ENCODE data around the gene RAPGEF3.

The RAPGEF3 gene

GRCh38 chr12:47786662-47787280 lies 28.1 kb upstream of the RAPGEF3 start:
- no peak overlapping the region for H3K4me3 ChIP-seq (ENCODE audit: low read depth, low read length)
- no peak for TF ChIP-seq CTCF (IDR thresholded peaks at IDR 0.05; ENCODE audit: borderline replicate concordance, insufficient read depth, low read depth, low read length)

- TF ChIP-seq CTCF (IDR thresholded peaks at IDR 0.05; ENCODE audit: borderline replicate concordance, insufficient read depth, low read depth, low read length), result no peak
- H3K4me3 ChIP-seq (ENCODE audit: low read depth, low read length), result no peak overlapping the region
Observed at GRCh38 chr12:47785887-47786661, 27.4 kb upstream of the RAPGEF3 start.

- no peak overlapping the region for H3K4me3 ChIP-seq (ENCODE audit: low read depth, low read length)
- no peak for TF ChIP-seq CTCF (IDR thresholded peaks at IDR 0.05; ENCODE audit: borderline replicate concordance, insufficient read depth, low read depth, low read length)
Observed at GRCh38 chr12:47785036-47785886, 26.6 kb upstream of the RAPGEF3 start.

- no peak for TF ChIP-seq CTCF (IDR thresholded peaks at IDR 0.05; ENCODE audit: borderline replicate concordance, insufficient read depth, low read depth, low read length)
- no peak overlapping the region for H3K4me3 ChIP-seq (ENCODE audit: low read depth, low read length)
Observed at GRCh38 chr12:47783821-47784819, 25.4 kb upstream of the RAPGEF3 start.

GRCh38 chr12:47783024-47783755 lies 24.5 kb upstream of the RAPGEF3 start:
- TF ChIP-seq CTCF (IDR thresholded peaks at IDR 0.05; ENCODE audit: borderline replicate concordance, insufficient read depth, low read depth, low read length), result no peak
- no peak overlapping the region for H3K4me3 ChIP-seq (ENCODE audit: low read depth, low read length)

GRCh38 chr12:47782372-47782770 lies 23.7 kb upstream of the RAPGEF3 start:
- no peak for TF ChIP-seq CTCF (IDR thresholded peaks at IDR 0.05; ENCODE audit: borderline replicate concordance, insufficient read depth, low read depth, low read length)

More at GRCh38 chr12:47782372-47782770, 23.7 kb upstream of the RAPGEF3 start:
- H3K4me3 ChIP-seq (ENCODE audit: low read depth, low read length), result no peak overlapping the region

Measured in GM12875 (cell line).